Ishikawa (cell line): ENCODE results near the gene SAMHD1.

ENCODE experiments used
- CEBPB ChIP-seq: IDR thresholded peaks from 2 replicates; pipeline ENCODE4 v1.6.1; 2012
- CREB1 ChIP-seq: IDR thresholded peaks from 2 replicates; pipeline ENCODE4 v1.6.1; 2012; ENCODE audit warnings: low read depth
- EGR1 ChIP-seq: IDR thresholded peaks from 2 replicates; pipeline ENCODE4 v1.6.1; 2012
- EP300 ChIP-seq: IDR thresholded peaks from 2 replicates; pipeline ENCODE4 v1.6.1; 2012; ENCODE audit warnings: borderline replicate concordance
- FOXM1 ChIP-seq: IDR thresholded peaks from 2 replicates; pipeline ENCODE4 v1.6.1; 2012; ENCODE audit warnings: low read depth, borderline replicate concordance
- MAX ChIP-seq: IDR thresholded peaks from 2 replicates; pipeline ENCODE4 v1.6.1; 2012
- NFIC ChIP-seq: IDR thresholded peaks from 2 replicates; pipeline ENCODE4 v1.6.1; 2012
- RAD21 ChIP-seq: IDR thresholded peaks from 2 replicates; pipeline ENCODE4 v1.6.1; 2012; ENCODE audit warnings: low read depth
- REST ChIP-seq: IDR thresholded peaks from 2 replicates; pipeline ENCODE4 v1.6.1; 2012; ENCODE audit warnings: low read depth, mild to moderate bottlenecking
- TAF1 ChIP-seq: IDR thresholded peaks from 2 replicates; pipeline ENCODE4 v1.6.1; 2012; ENCODE audit warnings: low read depth, mild to moderate bottlenecking
- TCF12 ChIP-seq: IDR thresholded peaks from 2 replicates; pipeline ENCODE4 v1.6.1; 2012; ENCODE audit warnings: low read depth
- TEAD4 ChIP-seq: IDR thresholded peaks from 2 replicates; pipeline ENCODE4 v1.6.1; 2012
- USF1 ChIP-seq: IDR thresholded peaks from 2 replicates; pipeline ENCODE4 v1.6.1; 2012
- YY1 ChIP-seq: IDR thresholded peaks from 2 replicates; pipeline ENCODE4 v1.6.1; 2012; ENCODE audit warnings: low read depth
- ZBTB7A ChIP-seq: IDR thresholded peaks from 2 replicates; pipeline ENCODE4 v1.6.1; 2012; ENCODE audit warnings: low read depth

The SAMHD1 gene

GRCh38 chr20:36883977-36884535, 67.5 kb downstream of the SAMHD1 start:
- TF ChIP-seq REST, result no peak
- no peak for TF ChIP-seq TEAD4
- TF ChIP-seq FOXM1, result no peak
- TF ChIP-seq EGR1, result no peak
- no peak for TF ChIP-seq TAF1
- no peak for TF ChIP-seq RAD21
- TF ChIP-seq TCF12, result no peak
- TF ChIP-seq EP300, result no peak
- TF ChIP-seq ZBTB7A, result no peak
- no peak for TF ChIP-seq YY1
- TF ChIP-seq CREB1, result no peak
- TF ChIP-seq MAX, result no peak
- TF ChIP-seq CEBPB, result no peak
- TF ChIP-seq USF1, result no peak
- TF ChIP-seq NFIC, result no peak

GRCh38 chr20:36881888-36882287, 69.6 kb downstream of the SAMHD1 start:
- no peak for TF ChIP-seq CREB1
- no peak for TF ChIP-seq TCF12
- no peak for TF ChIP-seq ZBTB7A
- TF ChIP-seq CEBPB, result no peak

GRCh38 chr20:36881331-36881730, 70.2 kb downstream of the SAMHD1 start:
- TF ChIP-seq NFIC (no peak), YY1 (no peak), RAD21 (no peak)

GRCh38 chr20:36880741-36881250, 70.7 kb downstream of the SAMHD1 start:
- no peak for TF ChIP-seq CEBPB
- TF ChIP-seq RAD21, result no peak
- no peak for TF ChIP-seq TAF1
- no peak for TF ChIP-seq USF1

GRCh38 chr20:36878941-36879340, 72.6 kb downstream of the SAMHD1 start:
- TF ChIP-seq CREB1, result no peak
- TF ChIP-seq RAD21, result no peak
- TF ChIP-seq FOXM1, result no peak
- no peak for TF ChIP-seq TAF1
- TF ChIP-seq EGR1, result no peak

- TF ChIP-seq NFIC, result no peak
These were observed 75.1 kb downstream of the SAMHD1 start for GRCh38 chr20:36876473-36876833.

- TF ChIP-seq RAD21, result no peak
- TF ChIP-seq TCF12, result no peak
- no peak for TF ChIP-seq EGR1
- TF ChIP-seq USF1, result no peak
- no peak for TF ChIP-seq CEBPB
- no peak for TF ChIP-seq REST
- no peak for TF ChIP-seq YY1
These were observed 75.6 kb downstream of the SAMHD1 start, which contains the start of gene TLDC2 for GRCh38 chr20:36875702-36876472. TLDC2 (plus strand) TSS chr20:36876138; CDS start chr20:36876175, 37 bp downstream.
